Measurements from ENCODE around the gene ENPP6. TPM values are rescaled to one million over a fixed set of nuclear protein-coding genes. Genes with fewer than 3 reads are reported as not detected.

ENPP6 gene
- polyA plus RNA-seq, 1 of the 3 experiments (the other 2 are of a cell fraction), result not detected

DNA sequence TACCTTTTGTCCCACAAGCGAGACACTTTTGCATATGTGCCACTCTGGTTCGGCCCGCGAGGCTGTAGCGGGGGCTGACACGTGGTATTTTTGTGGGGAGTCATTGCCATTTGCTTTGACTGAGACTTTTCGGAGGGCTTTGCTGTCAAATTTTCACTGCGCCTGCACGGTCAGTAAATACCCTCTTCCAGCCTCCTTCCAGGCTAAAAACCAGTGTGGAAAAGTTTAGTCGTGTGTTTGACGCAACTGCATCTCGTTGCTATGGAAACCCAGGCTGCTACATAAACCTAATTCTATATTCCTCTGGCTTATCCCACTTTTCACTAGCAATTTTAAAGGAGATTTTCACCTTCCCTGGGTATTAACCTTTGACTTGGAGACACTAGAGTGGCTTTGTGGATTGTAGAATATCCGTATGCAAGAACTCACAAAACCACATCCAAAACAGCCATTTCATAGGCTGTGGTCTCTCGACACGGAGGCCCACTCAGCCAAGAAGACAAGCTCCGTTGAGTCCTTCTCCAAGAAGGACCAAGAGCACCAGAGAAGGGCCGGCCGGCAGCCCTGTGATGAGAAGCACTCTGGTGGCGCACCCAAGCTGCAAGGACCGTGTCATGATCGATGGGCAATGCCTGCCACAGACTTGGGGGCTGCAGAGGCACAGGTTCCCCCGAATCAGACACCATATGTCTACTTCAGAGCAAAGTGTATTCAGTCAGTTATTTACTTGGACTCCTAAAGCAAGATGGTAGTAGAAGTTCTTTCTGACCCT is 38.4 kb upstream of the ENPP6 start:
- WGBS (ENCODE audit: low lambda C conversion rate), result 71% methylated on average over 20 of the region's 22 CpGs
- H3K4me1 ChIP-seq (ENCODE audit: control insufficient read depth in 1 of 2, insufficient read depth in 2 of 2, low read depth in 1 of 2, low read length in 1 of 2), result peaks cover 0 to 11% of the 10 kb centered on the region in 2 experiments; a peak in 1 of 4 replicates
- no peaks in the 10 kb centered on the region for H3F3A ChIP-seq (replicated peaks; ENCODE audit: insufficient read depth)
- H3K9me2 ChIP-seq, result no peaks in the 10 kb centered on the region
- H3K4me3 ChIP-seq (ENCODE audit: low read depth in 2 of 2, low read length in 1 of 2), result no peak overlapping the region
- no peaks in the 10 kb centered on the region for H3K36me3 ChIP-seq (replicated peaks in 1 of 2; ENCODE audit: control insufficient read depth in 1 of 2, insufficient read depth in 2 of 2, low read length in 1 of 2)
- TF ChIP-seq, protein P1, sequence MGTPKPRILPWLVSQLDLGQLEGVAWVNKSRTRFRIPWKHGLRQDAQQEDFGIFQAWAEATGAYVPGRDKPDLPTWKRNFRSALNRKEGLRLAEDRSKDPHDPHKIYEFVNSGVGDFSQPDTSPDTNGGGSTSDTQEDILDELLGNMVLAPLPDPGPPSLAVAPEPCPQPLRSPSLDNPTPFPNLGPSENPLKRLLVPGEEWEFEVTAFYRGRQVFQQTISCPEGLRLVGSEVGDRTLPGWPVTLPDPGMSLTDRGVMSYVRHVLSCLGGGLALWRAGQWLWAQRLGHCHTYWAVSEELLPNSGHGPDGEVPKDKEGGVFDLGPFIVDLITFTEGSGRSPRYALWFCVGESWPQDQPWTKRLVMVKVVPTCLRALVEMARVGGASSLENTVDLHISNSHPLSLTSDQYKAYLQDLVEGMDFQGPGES (IDR thresholded peaks at IDR 0.05; ENCODE audit: low read depth, low read length), result no peak
- TF ChIP-seq MXI1 (IDR thresholded peaks at IDR 0.05; ENCODE audit: low read depth, low read length) (no peak), EZH2phosphoT487 (IDR thresholded peaks at IDR 0.05; ENCODE audit: borderline replicate concordance, low read depth) (no peak), MEF2A (IDR thresholded peaks at IDR 0.05; ENCODE audit: borderline replicate concordance, low read depth) (no peak), RAD21 (IDR thresholded peaks at IDR 0.05; ENCODE audit: low read length) (no peak), SMC3 (IDR thresholded peaks at IDR 0.05; ENCODE audit: low read depth, low read length) (no peak), EP300 (IDR thresholded peaks at IDR 0.05; ENCODE audit: borderline replicate concordance in 1 of 2, low read depth in 1 of 2, low read length in 1 of 2) (no peak), RCOR1 (IDR thresholded peaks at IDR 0.05; ENCODE audit: low read length) (no peak), GABPA (IDR thresholded peaks at IDR 0.05; ENCODE audit: low read depth) (no peak), GATA2 (CRISPR knock-in tag; IDR thresholded peaks at IDR 0.05) (no peak), NRF1 (IDR thresholded peaks at IDR 0.05; ENCODE audit: low read depth, low read length) (no peak), ELF1 (IDR thresholded peaks at IDR 0.05) (no peak), FOXJ3 (CRISPR knock-in tag; IDR thresholded peaks at IDR 0.05) (no peak), SIN3A (IDR thresholded peaks at IDR 0.05; ENCODE audit: borderline replicate concordance, low read depth, low read length) (no peak)
- TF ChIP-seq, protein P2, sequence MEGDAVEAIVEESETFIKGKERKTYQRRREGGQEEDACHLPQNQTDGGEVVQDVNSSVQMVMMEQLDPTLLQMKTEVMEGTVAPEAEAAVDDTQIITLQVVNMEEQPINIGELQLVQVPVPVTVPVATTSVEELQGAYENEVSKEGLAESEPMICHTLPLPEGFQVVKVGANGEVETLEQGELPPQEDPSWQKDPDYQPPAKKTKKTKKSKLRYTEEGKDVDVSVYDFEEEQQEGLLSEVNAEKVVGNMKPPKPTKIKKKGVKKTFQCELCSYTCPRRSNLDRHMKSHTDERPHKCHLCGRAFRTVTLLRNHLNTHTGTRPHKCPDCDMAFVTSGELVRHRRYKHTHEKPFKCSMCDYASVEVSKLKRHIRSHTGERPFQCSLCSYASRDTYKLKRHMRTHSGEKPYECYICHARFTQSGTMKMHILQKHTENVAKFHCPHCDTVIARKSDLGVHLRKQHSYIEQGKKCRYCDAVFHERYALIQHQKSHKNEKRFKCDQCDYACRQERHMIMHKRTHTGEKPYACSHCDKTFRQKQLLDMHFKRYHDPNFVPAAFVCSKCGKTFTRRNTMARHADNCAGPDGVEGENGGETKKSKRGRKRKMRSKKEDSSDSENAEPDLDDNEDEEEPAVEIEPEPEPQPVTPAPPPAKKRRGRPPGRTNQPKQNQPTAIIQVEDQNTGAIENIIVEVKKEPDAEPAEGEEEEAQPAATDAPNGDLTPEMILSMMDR (IDR thresholded peaks at IDR 0.05), result no peak
- TF ChIP-seq, protein P3, sequence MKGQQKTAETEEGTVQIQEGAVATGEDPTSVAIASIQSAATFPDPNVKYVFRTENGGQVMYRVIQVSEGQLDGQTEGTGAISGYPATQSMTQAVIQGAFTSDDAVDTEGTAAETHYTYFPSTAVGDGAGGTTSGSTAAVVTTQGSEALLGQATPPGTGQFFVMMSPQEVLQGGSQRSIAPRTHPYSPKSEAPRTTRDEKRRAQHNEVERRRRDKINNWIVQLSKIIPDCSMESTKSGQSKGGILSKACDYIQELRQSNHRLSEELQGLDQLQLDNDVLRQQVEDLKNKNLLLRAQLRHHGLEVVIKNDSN (IDR thresholded peaks at IDR 0.05; ENCODE audit: borderline replicate concordance, low read depth), result no peak
- TF ChIP-seq, protein P4, sequence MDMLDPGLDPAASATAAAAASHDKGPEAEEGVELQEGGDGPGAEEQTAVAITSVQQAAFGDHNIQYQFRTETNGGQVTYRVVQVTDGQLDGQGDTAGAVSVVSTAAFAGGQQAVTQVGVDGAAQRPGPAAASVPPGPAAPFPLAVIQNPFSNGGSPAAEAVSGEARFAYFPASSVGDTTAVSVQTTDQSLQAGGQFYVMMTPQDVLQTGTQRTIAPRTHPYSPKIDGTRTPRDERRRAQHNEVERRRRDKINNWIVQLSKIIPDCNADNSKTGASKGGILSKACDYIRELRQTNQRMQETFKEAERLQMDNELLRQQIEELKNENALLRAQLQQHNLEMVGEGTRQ (IDR thresholded peaks at IDR 0.05; ENCODE audit: borderline replicate concordance, low read depth, low read length), result no peak
- TF ChIP-seq, protein P5, sequence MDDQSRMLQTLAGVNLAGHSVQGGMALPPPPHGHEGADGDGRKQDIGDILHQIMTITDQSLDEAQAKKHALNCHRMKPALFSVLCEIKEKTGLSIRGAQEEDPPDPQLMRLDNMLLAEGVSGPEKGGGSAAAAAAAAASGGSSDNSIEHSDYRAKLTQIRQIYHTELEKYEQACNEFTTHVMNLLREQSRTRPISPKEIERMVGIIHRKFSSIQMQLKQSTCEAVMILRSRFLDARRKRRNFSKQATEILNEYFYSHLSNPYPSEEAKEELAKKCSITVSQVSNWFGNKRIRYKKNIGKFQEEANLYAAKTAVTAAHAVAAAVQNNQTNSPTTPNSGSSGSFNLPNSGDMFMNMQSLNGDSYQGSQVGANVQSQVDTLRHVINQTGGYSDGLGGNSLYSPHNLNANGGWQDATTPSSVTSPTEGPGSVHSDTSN (IDR thresholded peaks at IDR 0.05), result no peak
- TF ChIP-seq, protein P6, sequence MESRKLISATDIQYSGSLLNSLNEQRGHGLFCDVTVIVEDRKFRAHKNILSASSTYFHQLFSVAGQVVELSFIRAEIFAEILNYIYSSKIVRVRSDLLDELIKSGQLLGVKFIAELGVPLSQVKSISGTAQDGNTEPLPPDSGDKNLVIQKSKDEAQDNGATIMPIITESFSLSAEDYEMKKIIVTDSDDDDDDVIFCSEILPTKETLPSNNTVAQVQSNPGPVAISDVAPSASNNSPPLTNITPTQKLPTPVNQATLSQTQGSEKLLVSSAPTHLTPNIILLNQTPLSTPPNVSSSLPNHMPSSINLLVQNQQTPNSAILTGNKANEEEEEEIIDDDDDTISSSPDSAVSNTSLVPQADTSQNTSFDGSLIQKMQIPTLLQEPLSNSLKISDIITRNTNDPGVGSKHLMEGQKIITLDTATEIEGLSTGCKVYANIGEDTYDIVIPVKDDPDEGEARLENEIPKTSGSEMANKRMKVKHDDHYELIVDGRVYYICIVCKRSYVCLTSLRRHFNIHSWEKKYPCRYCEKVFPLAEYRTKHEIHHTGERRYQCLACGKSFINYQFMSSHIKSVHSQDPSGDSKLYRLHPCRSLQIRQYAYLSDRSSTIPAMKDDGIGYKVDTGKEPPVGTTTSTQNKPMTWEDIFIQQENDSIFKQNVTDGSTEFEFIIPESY (IDR thresholded peaks at IDR 0.05; ENCODE audit: borderline replicate concordance, low read depth), result no peak
- POLR2A ChIA-PET, result no interaction called here
- no peaks in the 10 kb centered on the region for H3K79me2 ChIP-seq (ENCODE audit: insufficient read depth)
- H2AFZ ChIP-seq (ENCODE audit: low read depth), result no peak overlapping the region
- no peaks in the 10 kb centered on the region for H4K20me1 ChIP-seq (ENCODE audit: insufficient read depth)
- CTCF ChIA-PET, result interaction anchor here (1.6 to 5.8 kb wide), 2 partner anchors 8 to 393 kb away, joined by 4 to 45 read pairs; partner anchors contain the start of genes CASP3 and PRIMPOL
- no peaks in the 10 kb centered on the region for H3K9me3 ChIP-seq
- H3K27me3 ChIP-seq (ENCODE audit: insufficient read depth), result no peaks in the 10 kb centered on the region; the same call in 1 of the 2 replicates
- H3K9ac ChIP-seq, result no peak overlapping the region
- no peak for DNase-seq
- no peak overlapping the region; a peak in 1 of 4 replicates for H3K27ac ChIP-seq (ENCODE audit: low read depth in 2 of 2, low read length in 1 of 2)
- H3K4me2 ChIP-seq, result no peak overlapping the region

Data from SK-N-SH (cell line).